GM19025 (cell line): ENCODE data around the gene EPB41.
"Not testable (repeated sequence)": the region's sequence is repeated elsewhere in the genome, so short reads cannot be mapped to it uniquely, and the experiment has no call there.

Experiments
- ATAC-seq: cut with Tn5 transposase; IDR thresholded peaks from one replicate; pipeline ENCODE4 v1.9.1; 2021; ENCODE audit warnings: mild to moderate bottlenecking, low read depth, moderate library complexity; ENCODE audit not compliant: unreplicated experiment

The EPB41 gene

GRCh38 chr1:28925350-28925891, 11.1 kb downstream of the EPB41 start:
- ATAC-seq, result no peak

GRCh38 chr1:28926629-28927265, 12.4 kb downstream of the EPB41 start:
- ATAC-seq, result peak; percentile 84

- no peak for ATAC-seq
These were observed 12.9 kb downstream of the EPB41 start for GRCh38 chr1:28927266-28927647.

- no peak for ATAC-seq
These were observed 13.4 kb downstream of the EPB41 start for GRCh38 chr1:28927648-28928313.

GRCh38 chr1:28928314-28928941, 14.1 kb downstream of the EPB41 start:
- no peak for ATAC-seq

- ATAC-seq, result no peak
These were observed 18.9 kb downstream of the EPB41 start for GRCh38 chr1:28933277-28933676.

GRCh38 chr1:28933918-28934317, 19.5 kb downstream of the EPB41 start:
- no peak for ATAC-seq

- no peak for ATAC-seq
These were observed 20.3 kb downstream of the EPB41 start for GRCh38 chr1:28934676-28935075.

- no peak for ATAC-seq
These were observed 20.9 kb downstream of the EPB41 start for GRCh38 chr1:28935293-28935692.

GRCh38 chr1:28936094-28936493, 21.7 kb downstream of the EPB41 start:
- ATAC-seq, result no peak

- no peak for ATAC-seq
These were observed 22.2 kb downstream of the EPB41 start for GRCh38 chr1:28936528-28936927.

GRCh38 chr1:28943581-28943980, 29.2 kb downstream of the EPB41 start:
- not testable (repeated sequence) for ATAC-seq

- no peak for ATAC-seq
These were observed 35.6 kb downstream of the EPB41 start for GRCh38 chr1:28950006-28950405.

GRCh38 chr1:28950449-28950848, 36.1 kb downstream of the EPB41 start:
- ATAC-seq, result no peak

- no peak for ATAC-seq
These were observed 39.9 kb downstream of the EPB41 start for GRCh38 chr1:28954126-28954726.

GRCh38 chr1:28956038-28956464, 41.7 kb downstream of the EPB41 start:
- ATAC-seq, result no peak

- ATAC-seq, result not testable (repeated sequence)
These were observed 47.9 kb downstream of the EPB41 start for GRCh38 chr1:28962114-28962831.

- no peak for ATAC-seq
These were observed 51.0 kb downstream of the EPB41 start for GRCh38 chr1:28965271-28965870.

- ATAC-seq, result no peak
These were observed 52.2 kb downstream of the EPB41 start for GRCh38 chr1:28966617-28967016.
